GM04503 (cell line): ENCODE measurements around the gene FNIP2.
A peak's percentile ranks its signal among the peaks of the same experiment; 100 is the strongest.
"Not testable (repeated sequence)": the region's sequence is repeated elsewhere in the genome, so short reads cannot be mapped to it uniquely, and the experiment has no call there.

Experiments
- DNase-seq: peaks from one replicate; pipeline ENCODE4 v3.0.0-alpha.2; 2012; ENCODE audit warnings: low read depth

FNIP2 gene

GRCh38 chr4:158768555-158769174, at the start of gene FNIP2:
TSS of gene FNIP2 (plus strand) at chr4:158769026. CDS start at chr4:158769213, 187 bp downstream.
- DNase-seq = no peak

DNA sequence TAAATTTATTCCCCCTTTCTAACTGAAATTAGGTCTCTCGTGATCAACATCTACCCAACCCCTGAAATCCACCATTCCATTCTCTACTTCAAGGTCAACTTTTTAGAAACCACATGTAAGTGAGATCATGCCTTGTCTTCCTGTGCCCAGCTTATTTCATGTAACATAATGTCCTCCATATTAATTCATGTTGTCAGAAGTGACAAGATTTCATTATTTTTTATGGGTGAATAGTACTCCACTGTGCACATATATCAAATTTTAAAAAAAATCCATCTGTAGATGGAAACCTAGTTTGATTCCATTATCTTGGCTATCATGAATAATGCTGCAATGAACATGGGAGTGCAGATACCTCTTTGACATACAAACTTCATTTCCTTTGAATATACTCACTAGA, 47.1 kb upstream of the FNIP2 start:
- no peak for DNase-seq

DNA sequence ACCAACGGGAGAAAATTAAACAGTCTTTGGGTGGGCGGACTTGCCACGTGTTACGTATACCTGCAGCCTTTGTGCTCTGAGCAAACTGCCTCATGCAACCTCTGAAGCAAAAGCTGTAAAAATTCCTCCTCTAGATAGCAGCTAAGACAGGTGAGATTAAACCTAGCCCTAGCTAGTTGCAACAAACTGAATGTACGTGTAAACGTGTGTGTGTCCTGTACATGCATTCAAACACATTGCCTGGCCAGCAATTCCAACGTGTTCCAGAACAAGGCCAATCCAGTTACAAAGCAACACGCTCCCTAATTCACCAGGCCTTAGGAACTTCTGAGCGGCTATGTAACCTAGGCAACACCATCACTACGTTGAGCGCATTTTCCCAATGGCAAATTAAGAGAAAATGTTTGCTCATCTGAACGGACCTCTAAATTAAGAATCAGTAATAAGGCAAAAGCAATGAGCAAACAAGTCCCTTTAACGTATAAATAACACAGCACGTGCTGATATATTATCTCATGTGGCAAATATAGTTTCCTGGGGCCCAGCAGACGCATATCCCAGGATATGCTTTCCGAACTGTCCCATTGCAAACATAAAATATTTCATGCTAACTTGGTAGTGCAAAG, 46.4 kb upstream of the FNIP2 start:
- DNase-seq = no peak

- no peak for DNase-seq
These were observed 45.7 kb upstream of the FNIP2 start, which contains the start of gene PPID for GRCh38 chr4:158722917-158723793. TSS of gene PPID (minus strand) at chr4:158723396. CDS start at chr4:158723288, 108 bp downstream.

DNA sequence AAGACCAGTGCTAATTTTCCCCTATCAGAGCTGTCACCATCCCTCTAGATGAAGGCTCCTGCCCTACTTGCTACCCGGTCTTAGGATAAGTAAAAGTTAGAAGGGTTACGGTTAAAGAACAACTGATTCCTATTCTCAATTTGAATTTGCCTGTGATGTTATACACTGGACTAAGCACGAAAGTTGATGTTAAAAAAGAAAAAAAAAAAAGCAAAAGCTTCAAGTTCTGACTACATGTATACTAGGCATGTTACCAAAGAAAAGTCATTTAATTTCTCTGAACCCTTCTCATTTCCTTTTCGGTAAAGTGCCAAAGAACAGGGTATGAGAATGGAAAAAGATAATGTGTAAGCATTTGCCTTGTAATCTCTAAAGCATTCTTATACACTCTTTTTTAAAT, 44.2 kb upstream of the FNIP2 start:
- DNase-seq = no peak

DNA sequence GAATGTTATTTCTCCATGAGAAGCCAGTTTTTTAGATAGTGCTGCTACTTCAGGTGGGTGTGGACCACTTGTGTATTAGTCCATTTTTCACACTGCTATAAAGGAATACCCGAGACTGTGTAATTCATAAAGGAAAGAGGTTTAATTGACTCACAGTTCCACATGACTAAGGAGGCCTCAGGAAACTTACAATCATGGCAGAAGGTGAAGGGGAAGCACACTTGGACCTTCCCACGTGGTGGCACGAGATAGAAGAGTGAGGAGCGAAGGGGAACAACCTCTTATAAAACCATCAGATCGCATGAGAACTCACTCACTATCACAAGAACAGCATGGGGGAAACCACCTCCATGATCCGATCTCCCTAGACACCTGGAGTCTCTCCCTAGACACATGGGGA, 42.2 kb upstream of the FNIP2 start:
- DNase-seq = no peak

GRCh38 chr4:158728236-158728635, 40.6 kb upstream of the FNIP2 start:
- DNase-seq = no peak

DNA sequence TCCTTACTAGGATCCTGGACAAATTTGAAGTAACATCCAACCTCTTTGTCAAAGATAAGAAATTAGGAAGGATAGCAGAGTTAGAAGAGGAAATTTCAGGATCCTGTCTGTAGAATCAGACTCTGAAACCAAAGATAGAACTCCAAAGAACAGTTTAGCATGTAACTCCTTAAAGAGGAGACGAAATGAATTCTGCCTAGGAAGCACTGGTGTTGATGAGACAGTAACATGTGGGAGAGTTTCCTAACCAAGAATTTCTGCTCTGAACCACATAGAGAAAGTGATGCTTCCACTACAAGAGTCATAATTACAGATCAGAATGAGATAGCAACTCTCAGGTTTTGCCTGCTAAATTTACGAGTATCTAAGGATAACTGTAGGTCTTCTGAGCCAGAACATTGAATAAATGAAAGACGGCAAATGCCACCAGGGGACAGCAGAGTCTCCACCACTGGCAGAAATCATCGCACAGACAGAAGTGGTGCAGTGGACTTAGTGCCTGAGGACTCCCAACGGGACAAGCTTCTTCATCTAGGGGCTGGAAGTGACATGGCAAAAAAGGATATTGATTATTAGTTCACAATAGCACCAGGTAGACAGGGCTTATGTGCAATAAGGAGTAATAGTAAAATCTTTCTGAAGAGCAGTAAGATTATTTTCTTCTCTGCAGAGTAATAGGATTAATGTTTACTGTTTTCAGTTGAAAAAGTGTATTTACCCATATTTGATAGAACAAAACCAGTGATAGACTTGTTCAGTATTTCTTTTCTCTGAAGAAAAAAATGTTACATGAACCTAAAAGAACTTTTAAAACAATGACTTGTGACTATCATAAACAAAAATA, 38.9 kb upstream of the FNIP2 start:
- DNase-seq = no peak

DNA sequence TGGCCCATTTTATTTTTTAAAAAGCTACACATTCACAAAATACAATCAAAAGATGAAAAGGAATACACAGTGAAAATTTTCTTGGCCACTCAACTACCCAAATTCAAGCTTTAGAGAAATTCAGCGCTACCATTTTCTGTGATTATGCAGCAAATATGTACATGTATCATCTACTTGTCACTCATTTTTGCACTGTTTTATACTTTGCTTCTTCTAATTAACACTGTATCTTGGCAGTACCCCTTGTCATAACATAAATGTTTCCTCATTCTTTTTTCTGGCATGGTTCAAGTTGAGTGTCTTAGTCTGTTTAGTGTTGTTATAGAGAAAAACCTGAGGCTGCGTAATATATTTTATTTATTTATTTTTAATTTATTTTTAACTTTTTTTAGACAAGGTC, 30.0 kb upstream of the FNIP2 start:
- DNase-seq = no peak

DNA sequence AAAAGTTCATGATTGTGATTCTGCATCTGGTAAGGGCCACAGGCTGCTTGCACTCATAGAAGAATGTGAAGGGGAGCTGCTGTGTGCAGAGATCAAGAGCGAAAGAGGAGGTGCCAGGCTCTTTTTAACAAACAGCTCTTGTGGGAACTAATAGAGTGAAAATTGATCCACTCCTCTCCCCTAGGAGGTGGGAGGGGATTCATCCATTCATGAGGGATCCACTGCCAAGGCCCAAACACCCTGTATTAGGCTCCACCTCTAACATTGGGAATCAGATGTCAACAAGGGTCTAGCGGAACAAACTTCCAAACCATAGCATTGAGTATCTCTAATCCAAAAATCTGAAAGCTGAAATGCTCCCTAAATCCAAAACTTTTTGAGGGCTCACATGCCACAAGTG, 29.2 kb upstream of the FNIP2 start:
- no peak for DNase-seq

GRCh38 chr4:158741326-158742021, 27.4 kb upstream of the FNIP2 start:
- no peak for DNase-seq

DNA sequence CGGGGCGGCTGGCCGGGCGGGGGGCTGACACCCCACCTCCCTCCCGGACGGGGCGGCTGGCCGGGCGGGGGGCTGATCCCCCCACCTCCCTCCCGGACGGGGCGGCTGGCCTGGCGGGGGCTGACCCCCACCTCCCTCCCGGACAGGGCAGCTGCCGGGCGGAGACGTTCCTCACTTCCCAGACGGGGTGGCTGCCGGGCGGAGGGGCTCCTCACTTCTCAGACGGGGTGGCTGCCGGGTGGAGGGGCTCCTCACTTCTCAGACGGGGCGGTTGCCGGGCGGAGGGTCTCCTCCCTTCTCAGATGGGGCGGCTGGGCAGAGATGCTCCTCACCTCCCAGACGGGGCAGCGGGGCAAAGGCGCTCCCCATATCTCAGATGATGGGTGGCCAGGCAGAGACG, 22.3 kb upstream of the FNIP2 start:
- DNase-seq = not testable (repeated sequence)

- DNase-seq = peak; percentile 92
These were observed 18.4 kb upstream of the FNIP2 start for GRCh38 chr4:158750379-158750778.

DNA sequence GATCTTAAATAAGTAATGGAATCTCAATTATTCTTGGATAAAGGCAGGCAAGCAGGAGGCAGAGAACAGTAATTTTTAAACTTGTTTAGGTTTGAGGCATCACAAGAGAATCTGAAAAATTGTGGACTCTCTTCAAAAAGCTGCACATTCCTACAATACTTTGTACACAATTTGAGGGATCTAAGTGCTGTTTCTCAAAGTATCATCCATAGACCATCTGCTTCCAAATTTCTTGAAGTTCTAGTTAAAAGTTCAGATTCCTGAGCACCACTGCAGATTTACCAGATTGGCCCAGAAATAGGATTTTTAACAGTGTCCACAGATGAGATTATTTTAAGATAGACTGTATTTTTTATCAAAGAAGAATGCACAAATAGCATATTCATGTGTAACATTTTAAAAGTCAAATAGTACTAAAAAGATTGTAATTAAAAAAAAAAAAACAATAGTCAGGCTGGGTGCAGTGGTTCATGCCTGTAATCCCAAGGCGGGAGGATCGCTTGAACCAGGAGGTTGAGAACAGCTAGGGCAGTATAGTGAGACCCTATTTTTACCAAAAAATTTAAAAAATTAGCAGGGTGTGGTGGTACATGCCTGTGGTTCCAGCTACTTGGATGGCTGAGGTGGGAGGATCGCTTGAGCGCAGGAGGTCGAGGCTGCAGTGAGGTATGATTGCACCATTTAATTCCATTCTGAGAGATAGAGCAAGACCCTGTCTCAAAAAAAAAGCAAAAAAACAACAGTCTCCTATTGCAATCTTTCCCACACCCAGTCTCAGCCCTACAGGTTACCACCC, 14.2 kb upstream of the FNIP2 start:
- peak; percentile 91 for DNase-seq

DNA sequence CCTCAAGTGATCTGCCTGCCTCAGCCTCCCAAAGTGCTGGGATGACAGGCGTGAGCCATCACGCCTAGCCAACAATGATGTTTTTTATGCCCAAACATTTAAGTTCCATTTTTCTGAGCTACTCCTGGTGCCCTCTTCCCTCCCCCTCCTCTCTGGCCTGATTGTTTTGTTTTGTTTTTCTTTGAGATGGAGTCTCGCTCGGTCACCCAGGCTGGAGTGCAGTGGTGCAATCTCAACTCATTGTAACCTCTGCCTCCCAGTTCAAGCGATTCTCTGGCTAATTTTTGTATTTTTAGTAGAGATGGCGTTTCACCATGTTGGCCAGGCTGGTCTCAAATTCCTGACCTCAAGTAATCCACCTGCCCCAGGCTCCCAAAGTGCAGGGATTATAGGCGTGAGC, 13.0 kb upstream of the FNIP2 start:
- not testable (repeated sequence) for DNase-seq

- DNase-seq = no peak
These were observed 12.2 kb upstream of the FNIP2 start for GRCh38 chr4:158756588-158756987.

- no peak for DNase-seq
These were observed 10.7 kb upstream of the FNIP2 start for GRCh38 chr4:158758142-158758541.

- no peak for DNase-seq
These were observed 10.1 kb upstream of the FNIP2 start for GRCh38 chr4:158758703-158759102.

DNA sequence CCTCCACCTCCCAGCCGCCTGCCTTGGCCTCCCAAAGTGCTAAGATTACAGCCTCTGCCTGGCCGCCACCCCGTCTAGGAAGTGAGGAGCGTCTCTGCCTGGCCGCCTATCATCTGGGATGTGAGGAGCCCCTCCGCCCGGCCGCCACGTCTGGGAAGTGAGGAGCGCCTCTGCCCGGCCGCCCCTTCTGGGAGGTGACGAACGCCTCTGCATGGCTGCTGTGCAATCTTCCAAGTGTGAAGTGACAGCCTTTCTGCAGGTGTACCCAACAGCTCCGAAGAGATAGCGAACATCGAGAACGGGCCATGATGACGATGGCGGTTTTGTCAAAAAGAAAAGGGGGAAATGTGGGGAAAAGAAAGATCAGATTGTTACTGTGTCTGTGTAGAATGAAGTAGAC, 9.3 kb upstream of the FNIP2 start:
- not testable (repeated sequence) for DNase-seq

- no peak for DNase-seq
These were observed 8.0 kb upstream of the FNIP2 start for GRCh38 chr4:158760866-158761265.

DNA sequence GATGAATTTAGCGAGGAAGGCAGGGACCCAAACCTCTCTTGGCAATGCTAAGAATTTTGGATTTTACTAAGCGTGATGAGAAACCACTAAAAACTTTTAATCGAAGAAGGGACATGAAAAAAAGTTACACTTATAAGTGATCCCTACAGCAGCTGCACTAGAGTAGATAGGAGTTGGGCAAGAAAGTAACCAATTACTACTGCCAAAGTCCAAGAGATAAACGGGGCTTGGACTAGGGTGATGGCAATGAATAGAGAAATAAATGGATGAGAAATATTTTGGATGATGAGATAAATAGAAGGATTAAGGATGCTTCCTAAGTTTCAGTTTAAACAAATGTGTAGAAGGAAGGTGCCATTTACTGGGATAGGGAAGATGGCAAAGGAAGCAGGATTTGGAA, 6.3 kb upstream of the FNIP2 start:
- DNase-seq = no peak
